Left lung (tissue), 10 donors: ENCODE measurements around the gene PSMC4. TPM values are rescaled to one million over a fixed set of nuclear protein-coding genes. Genes with fewer than 3 reads are reported as not detected.

ENCODE experiments used
- ATAC-seq: fragments of 200-7000 bp; cut with Tn5 transposase; one replicate; pipeline ENCODE4 v1.9.1; 2020; ENCODE audit warnings: moderate library complexity
- DNase-seq, 4 donors: peaks; one replicate each; pipeline ENCODE4 v3.0.0-alpha.2; 2013 to 2020
- H3K27ac ChIP-seq, 2 donors: fragments of 200-600 bp; sonication (generic) in 1 of 2; one replicate each; pipeline versions ENCODE4 v1.5.0 to v1.8.0; 2020 to 2021
- H3K27me3 ChIP-seq, 2 donors: fragments of 200-600 bp; sonication (generic) in 1 of 2; one replicate each; pipeline versions ENCODE4 v1.5.0 to v1.8.0; 2020 to 2021
- H3K36me3 ChIP-seq, 2 donors: fragments of 200-600 bp; sonication (generic) in 1 of 2; one replicate each; pipeline versions ENCODE4 v1.5.0 to v1.8.0; 2020 to 2021
- H3K4me1 ChIP-seq, 2 donors: fragments of 200-600 bp; one replicate each; pipeline ENCODE4 v1.8.0; 2021
- H3K4me3 ChIP-seq, 2 donors: fragments of 200-600 bp; sonication (generic) in 1 of 2; one replicate each; pipeline versions ENCODE4 v1.5.0 to v1.8.0; 2020 to 2021; ENCODE audit warnings: mild to moderate bottlenecking in 1 of 2
- H3K9me3 ChIP-seq, 2 donors: fragments of 200-600 bp; sonication (generic) in 1 of 2; one replicate each; pipeline versions ENCODE4 v1.5.0 to v1.8.0; 2020 to 2021
- CTCF ChIP-seq, 2 donors: fragments of 200-600 bp; sonication (generic) in 1 of 2; IDR thresholded peaks; one replicate each; pipeline versions ENCODE4 v1.5.0 to v1.8.0; 2021; ENCODE audit warnings: antibody characterized with exemption in 2 of 2
- intact Hi-C, 2 donors: fragments of 100-400 bp; cut with DNase I; formaldehyde crosslinking; loops; one replicate each; pipeline versions ENCODE4 v1.11.2 to v1.14.2; 2022
- polyA plus RNA-seq, 6 donors: library from polyadenylated mRNA; unstranded; fragments of 120-200 nt; gene quantifications; one replicate each; pipeline ENCODE4 v1.2.1, GENCODE V29; 2013; ENCODE audit not compliant: insufficient read length in 6 of 6
- total RNA-seq, 2 donors: library from RNA; stranded (reverse); fragmentation: NEBNext Ultra II Directional; extraction: Animal tissue kit (Norgen Biotek cat#: 25700); gene quantifications; one replicate each; pipeline ENCODE4 v1.2.1, GENCODE V29; 2021
- donor health status: DM: no; HTN: yes; CAD: no.
- donor health status: DM: no; HTN: no; CAD: no.

Gene PSMC4
- total and polyA plus RNA-seq, 8 donors: 52.3 to 94.9 (median 61.5) TPM

- Histone ChIP-seq H3K4me3 (no peak overlapping the region), H3K27ac (no peak overlapping the region), H3K9me3 (no peaks in the 10 kb centered on the region), H3K27me3 (peaks cover 0 to 52% of the 10 kb centered on the region in 2 donors), H3K4me1 (peaks cover 10 to 23% of the 10 kb centered on the region in 2 donors), H3K36me3 (peaks cover 0 to 6% of the 10 kb centered on the region in 2 donors)
- no peak for DNase-seq
- intact Hi-C loops: no loop called here
- ATAC-seq: no peak
- TF ChIP-seq CTCF (IDR thresholded peaks at IDR 0.05): no peak
These were observed 3.4 kb upstream of the PSMC4 start for GRCh38 chr19:39967561-39967960.

- H3K27ac ChIP-seq: no peak overlapping the region
- peaks cover 0 to 40% of the 10 kb centered on the region in 2 donors for H3K27me3 ChIP-seq
- H3K4me3 ChIP-seq: no peak overlapping the region
- ATAC-seq: no peak
- H3K9me3 ChIP-seq: no peaks in the 10 kb centered on the region
- DNase-seq: no peak
- H3K36me3 ChIP-seq: peaks cover 0 to 18% of the 10 kb centered on the region in 2 donors
- intact Hi-C loops: no loop called here
- TF ChIP-seq CTCF (IDR thresholded peaks at IDR 0.05): no peak
- peaks cover 10 to 29% of the 10 kb centered on the region in 2 donors for H3K4me1 ChIP-seq
These were observed 2.2 kb upstream of the PSMC4 start for GRCh38 chr19:39968789-39969188.

- no peak for TF ChIP-seq CTCF (IDR thresholded peaks at IDR 0.05)
These were observed 1.7 kb upstream of the PSMC4 start for GRCh38 chr19:39969266-39969665.

GRCh38 chr19:39969681-39970424, 1.1 kb upstream of the PSMC4 start:
- Histone ChIP-seq H3K36me3 (peaks cover 0 to 28% of the 10 kb centered on the region in 2 donors), H3K9me3 (no peaks in the 10 kb centered on the region), H3K27ac (peak overlapping the region; percentile 87 to 93), H3K27me3 (peaks cover 0 to 30% of the 10 kb centered on the region in 2 donors), H3K4me1 (peaks cover 10 to 29% of the 10 kb centered on the region in 2 donors), H3K4me3 (peak overlapping the region; percentile 88 to 91)
- DNase-seq (no peak), ATAC-seq (no peak)
- intact Hi-C loops: no loop called here
- no peak for TF ChIP-seq CTCF (IDR thresholded peaks at IDR 0.05)

More at GRCh38 chr19:39969266-39969665, 1.7 kb upstream of the PSMC4 start:
- intact Hi-C loops: no loop called here
- Histone ChIP-seq H3K27ac (peak overlapping the region in 1 of 2 donors; percentile 2), H3K9me3 (no peaks in the 10 kb centered on the region), H3K27me3 (peaks cover 0 to 36% of the 10 kb centered on the region in 2 donors), H3K4me3 (no peak overlapping the region), H3K36me3 (peaks cover 0 to 23% of the 10 kb centered on the region in 2 donors), H3K4me1 (peaks cover 10 to 29% of the 10 kb centered on the region in 2 donors)
- DNase-seq (no peak), ATAC-seq (no peak)

- intact Hi-C loops: no loop called here
- DNase-seq: no peak
- ATAC-seq: peak; percentile 46
- Histone ChIP-seq H3K9me3 (no peaks in the 10 kb centered on the region), H3K36me3 (peaks cover 0 to 33% of the 10 kb centered on the region in 2 donors), H3K27me3 (peaks cover 0 to 25% of the 10 kb centered on the region in 2 donors), H3K27ac (peak overlapping the region; percentile 87 to 93), H3K4me3 (peak overlapping the region; percentile 88 to 91), H3K4me1 (peaks cover 10 to 29% of the 10 kb centered on the region in 2 donors)
- no peak for TF ChIP-seq CTCF (IDR thresholded peaks at IDR 0.05)
These were observed 615 bp upstream of the PSMC4 start for GRCh38 chr19:39970425-39970674.
